Measurements from ENCODE around the gene LIMS2. TPM values are rescaled to one million over a fixed set of nuclear protein-coding genes. Genes with fewer than 3 reads are reported as not detected.

The LIMS2 gene
- total RNA-seq, 1 donor from 2014 or later: 3.8 TPM

DNA sequence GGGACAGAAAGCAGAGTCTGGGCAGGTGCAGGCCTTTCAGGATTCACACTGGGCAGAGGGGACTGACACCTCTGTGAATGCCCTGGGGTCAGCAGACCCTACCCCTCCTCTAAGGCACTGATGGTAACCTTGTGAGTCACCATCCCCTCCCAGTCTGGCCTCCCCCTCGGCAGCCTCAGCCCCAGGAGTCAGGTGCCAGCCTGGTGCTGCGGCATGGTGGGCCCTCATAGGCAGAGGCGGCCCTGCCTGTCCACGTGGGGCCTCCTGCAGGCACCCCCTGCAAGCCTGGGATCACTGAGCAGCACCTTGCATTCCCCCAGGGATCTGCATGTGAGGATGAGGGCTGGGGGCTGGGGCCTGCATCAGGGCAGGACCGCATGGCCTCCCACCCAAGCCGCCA lies 34.2 kb downstream of the LIMS2 start:
- DNase-seq (ENCODE audit: low spot score): no peak
- H3K27ac Mint-ChIP-seq (ENCODE audit: unreplicated experiment): no peak overlapping the region
- TF ChIP-seq, protein P1, sequence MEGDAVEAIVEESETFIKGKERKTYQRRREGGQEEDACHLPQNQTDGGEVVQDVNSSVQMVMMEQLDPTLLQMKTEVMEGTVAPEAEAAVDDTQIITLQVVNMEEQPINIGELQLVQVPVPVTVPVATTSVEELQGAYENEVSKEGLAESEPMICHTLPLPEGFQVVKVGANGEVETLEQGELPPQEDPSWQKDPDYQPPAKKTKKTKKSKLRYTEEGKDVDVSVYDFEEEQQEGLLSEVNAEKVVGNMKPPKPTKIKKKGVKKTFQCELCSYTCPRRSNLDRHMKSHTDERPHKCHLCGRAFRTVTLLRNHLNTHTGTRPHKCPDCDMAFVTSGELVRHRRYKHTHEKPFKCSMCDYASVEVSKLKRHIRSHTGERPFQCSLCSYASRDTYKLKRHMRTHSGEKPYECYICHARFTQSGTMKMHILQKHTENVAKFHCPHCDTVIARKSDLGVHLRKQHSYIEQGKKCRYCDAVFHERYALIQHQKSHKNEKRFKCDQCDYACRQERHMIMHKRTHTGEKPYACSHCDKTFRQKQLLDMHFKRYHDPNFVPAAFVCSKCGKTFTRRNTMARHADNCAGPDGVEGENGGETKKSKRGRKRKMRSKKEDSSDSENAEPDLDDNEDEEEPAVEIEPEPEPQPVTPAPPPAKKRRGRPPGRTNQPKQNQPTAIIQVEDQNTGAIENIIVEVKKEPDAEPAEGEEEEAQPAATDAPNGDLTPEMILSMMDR (IDR thresholded peaks at IDR 0.05; ENCODE audit: unreplicated experiment): no peak
- peaks cover 9% of the 10 kb centered on the region for H3K36me3 Mint-ChIP-seq (ENCODE audit: low read depth, unreplicated experiment)
- peaks cover 6% of the 10 kb centered on the region for H3K27me3 Mint-ChIP-seq (ENCODE audit: unreplicated experiment)
- no peaks in the 10 kb centered on the region for H3K9me3 Mint-ChIP-seq (ENCODE audit: unreplicated experiment)
- peaks cover 8% of the 10 kb centered on the region for H3K4me1 Mint-ChIP-seq (ENCODE audit: unreplicated experiment)
- no peak overlapping the region for H3K4me3 Mint-ChIP-seq (ENCODE audit: unreplicated experiment)

DNA sequence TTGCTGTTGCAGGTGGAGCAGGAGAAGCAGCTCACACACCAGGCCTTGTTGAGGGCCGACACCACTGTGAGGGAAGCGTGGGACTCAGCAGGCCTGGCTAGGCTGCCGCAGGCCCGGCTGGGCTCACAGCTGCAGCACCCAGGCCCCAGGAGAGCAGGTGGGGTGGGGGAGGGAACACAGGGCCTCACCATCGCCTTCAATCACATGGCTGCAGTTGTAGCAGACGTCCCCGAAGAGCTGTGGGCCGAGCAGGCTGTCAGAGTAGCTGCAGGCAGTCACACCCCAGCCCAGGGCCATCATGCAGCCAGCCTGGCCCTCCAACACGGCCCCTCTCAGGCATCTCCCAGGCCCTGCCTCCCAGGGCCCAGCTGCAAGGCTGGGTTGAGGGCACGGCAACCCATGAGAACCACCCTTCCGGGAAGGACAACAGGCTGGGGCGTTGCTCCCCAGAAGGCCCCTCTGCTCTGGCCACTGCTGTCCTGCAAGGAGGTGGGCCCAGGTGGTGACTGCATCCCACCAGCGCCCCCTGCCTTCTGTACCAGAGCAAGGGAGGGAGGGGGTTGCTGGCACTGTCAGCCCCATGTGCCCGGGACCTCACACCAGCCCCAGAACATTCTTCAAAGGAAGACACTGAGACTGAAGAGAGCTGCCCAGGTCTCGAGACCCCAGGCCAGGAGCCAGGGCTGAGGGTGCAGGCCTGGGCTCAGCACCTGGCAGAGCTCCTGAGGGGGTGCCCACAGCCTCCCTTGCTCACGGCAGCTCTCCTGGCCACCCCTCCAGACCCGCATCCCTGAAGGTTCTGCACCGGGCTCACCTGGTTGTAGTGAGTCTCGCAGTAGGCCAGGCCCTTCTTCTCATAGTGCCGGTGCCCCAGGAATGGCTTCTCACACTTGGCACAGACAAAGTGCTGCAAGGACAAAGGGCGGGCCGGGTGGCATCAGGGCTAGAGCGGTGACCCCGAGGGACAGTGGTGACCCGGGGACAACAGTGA lies 35.0 kb downstream of the LIMS2 start:
- TF ChIP-seq, protein P1 (IDR thresholded peaks at IDR 0.05; ENCODE audit: unreplicated experiment): peak; percentile 24
- Mint-ChIP-seq H3K27me3 (ENCODE audit: unreplicated experiment) (peaks cover 6% of the 10 kb centered on the region), H3K36me3 (ENCODE audit: low read depth, unreplicated experiment) (peaks cover 9% of the 10 kb centered on the region), H3K4me3 (ENCODE audit: unreplicated experiment) (no peak overlapping the region), H3K27ac (ENCODE audit: unreplicated experiment) (no peak overlapping the region), H3K4me1 (ENCODE audit: unreplicated experiment) (peaks cover 8% of the 10 kb centered on the region), H3K9me3 (ENCODE audit: unreplicated experiment) (no peaks in the 10 kb centered on the region)
- DNase-seq (ENCODE audit: low spot score): peak; percentile 35

DNA sequence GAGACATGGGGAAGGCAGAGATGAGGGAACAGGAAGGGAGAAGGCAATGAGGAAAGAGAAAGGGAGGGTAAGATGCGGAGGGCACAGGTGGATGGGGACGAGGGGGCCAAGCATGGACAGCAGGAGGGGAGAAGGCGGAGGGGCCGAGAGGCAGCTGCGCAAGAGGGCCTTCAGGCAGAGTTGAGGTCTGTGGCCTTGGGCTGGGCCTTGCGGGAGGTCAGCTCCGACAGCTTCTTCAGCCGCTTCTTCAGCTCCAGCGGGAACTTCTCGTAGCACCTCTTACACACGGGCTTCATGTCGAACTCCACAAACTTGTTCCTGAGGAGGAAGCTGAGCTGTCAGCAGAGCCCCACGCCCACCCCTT lies 36.2 kb downstream of the LIMS2 start:
- no peak overlapping the region for H3K27ac Mint-ChIP-seq (ENCODE audit: unreplicated experiment)
- peaks cover 6% of the 10 kb centered on the region for H3K4me1 Mint-ChIP-seq (ENCODE audit: unreplicated experiment)
- no peaks in the 10 kb centered on the region for H3K9me3 Mint-ChIP-seq (ENCODE audit: unreplicated experiment)
- H3K36me3 Mint-ChIP-seq (ENCODE audit: low read depth, unreplicated experiment): no peaks in the 10 kb centered on the region
- TF ChIP-seq, protein P1 (IDR thresholded peaks at IDR 0.05; ENCODE audit: unreplicated experiment): no peak
- H3K27me3 Mint-ChIP-seq (ENCODE audit: unreplicated experiment): peaks cover 3% of the 10 kb centered on the region
- DNase-seq (ENCODE audit: low spot score): no peak
- no peak overlapping the region for H3K4me3 Mint-ChIP-seq (ENCODE audit: unreplicated experiment)

DNA sequence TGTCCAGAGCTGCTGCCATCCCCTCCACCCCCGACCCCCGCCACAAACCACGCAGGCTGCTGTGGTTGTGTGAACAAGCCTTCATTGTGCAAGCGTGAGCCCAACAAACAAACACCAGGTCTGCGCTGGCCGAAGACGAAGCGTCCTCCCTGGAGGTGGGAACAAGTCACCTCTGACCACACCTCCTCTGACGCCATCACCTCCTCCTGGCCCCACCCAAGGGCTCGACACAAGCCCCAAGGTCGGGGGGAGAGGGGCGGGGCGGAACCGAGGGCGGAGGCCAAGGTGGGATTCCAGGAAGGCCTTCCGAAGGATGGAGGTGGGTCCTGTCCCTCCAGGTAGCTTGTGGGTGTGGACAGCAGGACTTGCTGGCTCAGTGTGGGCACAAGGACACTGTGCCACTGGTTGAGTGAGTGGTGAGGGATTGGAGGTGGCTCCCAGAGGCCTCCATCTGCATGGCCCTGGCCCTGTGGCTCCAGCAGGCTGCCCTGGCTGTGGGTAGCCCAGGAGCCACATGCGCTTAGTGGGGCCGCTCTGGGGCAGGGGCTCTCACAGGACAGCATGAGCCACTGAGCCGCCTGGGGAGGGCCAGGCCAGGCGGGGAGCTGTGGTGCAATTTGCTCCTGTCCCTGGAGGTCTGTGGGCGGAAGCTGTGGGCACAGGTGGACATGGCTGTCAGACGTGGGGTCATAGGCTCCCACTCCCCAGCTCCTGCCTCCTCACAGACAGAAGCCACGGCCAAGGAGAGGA lies 36.8 kb downstream of the LIMS2 start:
- Mint-ChIP-seq H3K27ac (ENCODE audit: unreplicated experiment) (no peak overlapping the region), H3K27me3 (ENCODE audit: unreplicated experiment) (peaks cover 3% of the 10 kb centered on the region), H3K36me3 (ENCODE audit: low read depth, unreplicated experiment) (no peaks in the 10 kb centered on the region), H3K4me3 (ENCODE audit: unreplicated experiment) (no peak overlapping the region), H3K9me3 (ENCODE audit: unreplicated experiment) (no peaks in the 10 kb centered on the region), H3K4me1 (ENCODE audit: unreplicated experiment) (peaks cover 10% of the 10 kb centered on the region)
- DNase-seq (ENCODE audit: low spot score): no peak
- TF ChIP-seq, protein P1 (IDR thresholded peaks at IDR 0.05; ENCODE audit: unreplicated experiment): no peak
